ENCODE results near the gene LY9. TPM values are rescaled to one million over a fixed set of nuclear protein-coding genes. Genes with fewer than 3 reads are reported as not detected.
"Not testable (repeated sequence)": the region's sequence is repeated elsewhere in the genome, so short reads cannot be mapped to it uniquely, and the experiment has no call there.

LY9 gene
- total and polyA plus RNA-seq, 2 donors from 2014 or later = 0.41 to 3.5 TPM

GRCh38 chr1:160866001-160866694, 70.2 kb downstream of the LY9 start:
- H3K9me3 ChIP-seq (ENCODE audit: control insufficient read depth in 2 of 3, insufficient read depth in 1 of 3, low read length in 3 of 3) = no peaks in the 10 kb centered on the region
- FAIRE-seq (no peak), DNase-seq (no peak)
- no peaks in the 10 kb centered on the region for H3K36me3 ChIP-seq (ENCODE audit: control insufficient read depth in 2 of 3, insufficient read depth in 3 of 3, low read length in 3 of 3)
- no peak overlapping the region for H3K27ac ChIP-seq (ENCODE audit: low read depth in 2 of 2, low read length in 2 of 2)
- H3K9ac ChIP-seq (ENCODE audit: low read length in 3 of 3) = no peak overlapping the region
- TF ChIP-seq, protein P1, sequence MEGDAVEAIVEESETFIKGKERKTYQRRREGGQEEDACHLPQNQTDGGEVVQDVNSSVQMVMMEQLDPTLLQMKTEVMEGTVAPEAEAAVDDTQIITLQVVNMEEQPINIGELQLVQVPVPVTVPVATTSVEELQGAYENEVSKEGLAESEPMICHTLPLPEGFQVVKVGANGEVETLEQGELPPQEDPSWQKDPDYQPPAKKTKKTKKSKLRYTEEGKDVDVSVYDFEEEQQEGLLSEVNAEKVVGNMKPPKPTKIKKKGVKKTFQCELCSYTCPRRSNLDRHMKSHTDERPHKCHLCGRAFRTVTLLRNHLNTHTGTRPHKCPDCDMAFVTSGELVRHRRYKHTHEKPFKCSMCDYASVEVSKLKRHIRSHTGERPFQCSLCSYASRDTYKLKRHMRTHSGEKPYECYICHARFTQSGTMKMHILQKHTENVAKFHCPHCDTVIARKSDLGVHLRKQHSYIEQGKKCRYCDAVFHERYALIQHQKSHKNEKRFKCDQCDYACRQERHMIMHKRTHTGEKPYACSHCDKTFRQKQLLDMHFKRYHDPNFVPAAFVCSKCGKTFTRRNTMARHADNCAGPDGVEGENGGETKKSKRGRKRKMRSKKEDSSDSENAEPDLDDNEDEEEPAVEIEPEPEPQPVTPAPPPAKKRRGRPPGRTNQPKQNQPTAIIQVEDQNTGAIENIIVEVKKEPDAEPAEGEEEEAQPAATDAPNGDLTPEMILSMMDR (IDR thresholded peaks at IDR 0.05; ENCODE audit: borderline replicate concordance, extremely low read depth, insufficient read depth) = no peak
- no peak overlapping the region for H3K4me3 ChIP-seq (ENCODE audit: low read length in 3 of 3)
- no peaks in the 10 kb centered on the region for H3K27me3 ChIP-seq (ENCODE audit: control insufficient read depth, insufficient read depth, low read length)
- no peaks in the 10 kb centered on the region for H3K4me1 ChIP-seq (ENCODE audit: control insufficient read depth in 2 of 3, insufficient read depth in 2 of 3, low read depth in 1 of 3, low read length in 3 of 3)
- intact Hi-C loops (cut with DNase I) = no loop called here

DNA sequence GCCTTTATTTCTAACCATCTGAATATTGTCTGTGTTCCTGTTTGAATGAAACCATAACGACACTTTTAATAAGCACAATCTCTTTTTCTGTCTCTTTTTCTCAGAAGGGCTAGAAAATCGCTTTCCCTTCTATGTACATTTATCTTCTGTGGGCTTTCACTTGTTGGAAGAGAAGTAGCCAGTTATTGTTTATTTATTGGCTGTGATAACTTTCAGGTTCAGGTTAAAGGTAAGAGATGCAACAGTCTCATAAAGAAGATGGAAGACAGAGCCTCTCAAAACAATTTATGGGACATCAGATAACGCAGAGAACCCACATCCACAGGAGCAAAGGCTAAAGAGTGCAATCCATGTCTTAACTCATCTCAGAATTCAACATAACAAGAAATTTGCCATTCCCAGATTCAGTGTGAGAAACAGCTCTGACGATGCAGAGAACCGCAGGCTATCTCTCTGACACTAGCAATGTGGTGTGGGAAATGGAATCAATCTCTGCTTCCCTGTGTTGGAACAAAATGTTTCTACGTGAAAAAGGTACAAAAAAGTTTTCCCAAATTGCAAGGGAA, 70.8 kb downstream of the LY9 start:
- intact Hi-C loops (cut with DNase I) = no loop called here
- no peak overlapping the region for H3K4me3 ChIP-seq (ENCODE audit: low read length in 3 of 3)

GRCh38 chr1:160867651-160868050, 71.7 kb downstream of the LY9 start:
- intact Hi-C loops (cut with DNase I); H3K27ac ChIP-seq (ENCODE audit: low read depth in 2 of 2, low read length in 2 of 2): not testable (repeated sequence)

More for the DNA sequence above, 70.8 kb downstream of the LY9 start:
- Histone ChIP-seq H3K27me3 (ENCODE audit: control insufficient read depth, insufficient read depth, low read length) (no peaks in the 10 kb centered on the region), H3K27ac (ENCODE audit: low read depth in 2 of 2, low read length in 2 of 2) (no peak overlapping the region), H3K4me1 (ENCODE audit: control insufficient read depth in 2 of 3, insufficient read depth in 2 of 3, low read depth in 1 of 3, low read length in 3 of 3) (no peaks in the 10 kb centered on the region), H3K36me3 (ENCODE audit: control insufficient read depth in 2 of 3, insufficient read depth in 3 of 3, low read length in 3 of 3) (no peaks in the 10 kb centered on the region), H3K9ac (ENCODE audit: low read length in 3 of 3) (no peak overlapping the region), H3K9me3 (ENCODE audit: control insufficient read depth in 2 of 3, insufficient read depth in 1 of 3, low read length in 3 of 3) (no peaks in the 10 kb centered on the region)
- TF ChIP-seq, protein P1 (IDR thresholded peaks at IDR 0.05; ENCODE audit: borderline replicate concordance, extremely low read depth, insufficient read depth) = no peak
- FAIRE-seq = no peak
- DNase-seq = no peak

GRCh38 chr1:160868141-160868540, 72.2 kb downstream of the LY9 start:
- TF ChIP-seq, protein P1 (IDR thresholded peaks at IDR 0.05; ENCODE audit: borderline replicate concordance, extremely low read depth, insufficient read depth) = no peak
- Histone ChIP-seq H3K27ac (ENCODE audit: low read depth in 2 of 2, low read length in 2 of 2) (no peak overlapping the region), H3K9ac (ENCODE audit: low read length in 3 of 3) (no peak overlapping the region), H3K4me3 (ENCODE audit: low read length in 3 of 3) (no peak overlapping the region), H3K27me3 (ENCODE audit: control insufficient read depth, insufficient read depth, low read length) (no peaks in the 10 kb centered on the region), H3K9me3 (ENCODE audit: control insufficient read depth in 2 of 3, insufficient read depth in 1 of 3, low read length in 3 of 3) (no peaks in the 10 kb centered on the region), H3K4me1 (ENCODE audit: control insufficient read depth in 2 of 3, insufficient read depth in 2 of 3, low read depth in 1 of 3, low read length in 3 of 3) (no peaks in the 10 kb centered on the region), H3K36me3 (ENCODE audit: control insufficient read depth in 2 of 3, insufficient read depth in 3 of 3, low read length in 3 of 3) (no peaks in the 10 kb centered on the region)
- DNase-seq (no peak), FAIRE-seq (no peak)
- intact Hi-C loops (cut with DNase I) = no loop called here

More at GRCh38 chr1:160867651-160868050, 71.7 kb downstream of the LY9 start:
- not testable (repeated sequence) for DNase-seq; H3K9me3 ChIP-seq (ENCODE audit: control insufficient read depth in 2 of 3, insufficient read depth in 1 of 3, low read length in 3 of 3); H3K4me1 ChIP-seq (ENCODE audit: control insufficient read depth in 2 of 3, insufficient read depth in 2 of 3, low read depth in 1 of 3, low read length in 3 of 3); H3K4me3 ChIP-seq (ENCODE audit: low read length in 3 of 3); H3K36me3 ChIP-seq (ENCODE audit: control insufficient read depth in 2 of 3, insufficient read depth in 3 of 3, low read length in 3 of 3); H3K27me3 ChIP-seq (ENCODE audit: control insufficient read depth, insufficient read depth, low read length); H3K9ac ChIP-seq (ENCODE audit: low read length in 3 of 3); FAIRE-seq
